Gastroesophageal sphincter (tissue), 4 donors: Measurements from ENCODE around the gene ANKS1B. TPM values are rescaled to one million over a fixed set of nuclear protein-coding genes. Genes with fewer than 3 reads are reported as not detected.

Experiments used
- ATAC-seq: fragments of 150-250 bp; one replicate; pipeline ENCODE4 v1.9.1; 2016; ENCODE audit warnings: mild to moderate bottlenecking, moderate library complexity
- H3K27ac ChIP-seq, 4 donors: fragments of 200-600 bp; sonication (generic) in 3 of 4; 1 replicate in 3 of 4; 2 replicates in 1 of 4; pipeline ENCODE4 v1.5.1; 2016 to 2019
- H3K27me3 ChIP-seq: fragments of 200-600 bp; sonication (generic); one replicate; pipeline ENCODE4 v1.5.1; 2019
- H3K36me3 ChIP-seq, 2 donors: fragments of 200-600 bp; sonication (generic); one replicate each; pipeline ENCODE4 v1.5.1; 2019; ENCODE audit warnings: control low read depth in 1 of 2
- H3K4me1 ChIP-seq, 3 donors: fragments of 200-600 bp; sonication (generic); 1 replicate in 2 of 3; 2 replicates in 1 of 3; pipeline ENCODE4 v1.5.1; 2016 to 2019; ENCODE audit warnings: control low read depth in 2 of 3
- H3K4me3 ChIP-seq, 2 donors: fragments of 200-600 bp; sonication (generic); one replicate each; pipeline ENCODE4 v1.5.1; 2019; ENCODE audit warnings: mild to moderate bottlenecking in 1 of 2, moderate library complexity in 1 of 2
- H3K9me3 ChIP-seq, 3 donors: fragments of 200-600 bp; sonication (generic); one replicate each; pipeline ENCODE4 v1.5.1; 2017 to 2019; ENCODE audit warnings: control low read depth in 2 of 3
- EP300 ChIP-seq: sonication (generic); formaldehyde crosslinking; IDR thresholded peaks from one replicate; pipeline ENCODE4 v1.6.1; 2017; ENCODE audit warnings: antibody characterized with exemption, mild to moderate bottlenecking
- POLR2A ChIP-seq, 2 donors: fragments of 450-650 bp; IDR thresholded peaks; one replicate each; pipeline ENCODE4 v1.6.1; 2017; ENCODE audit warnings: antibody characterized with exemption in 2 of 2, mild to moderate bottlenecking in 2 of 2, moderate library complexity in 1 of 2
- POLR2AphosphoS5 ChIP-seq: sonication (generic); formaldehyde crosslinking; IDR thresholded peaks from one replicate; pipeline ENCODE4 v1.6.1; 2017; ENCODE audit warnings: antibody characterized with exemption
- WGBS, 2 donors: methylation state at CpG; one replicate each; pipeline ENCODE4 v1.1.5; 2018; ENCODE audit warnings: low coverage in 1 of 2; 5-methylcytosine and 5-hydroxymethylcytosine counted together
- total RNA-seq, 4 donors: library from RNA; depleted of rRNA; stranded (reverse); fragments of >200 nt; gene quantifications; one replicate each; pipeline ENCODE4 v1.1.0, GENCODE V29; 2016
- TF ChIP-seq, protein P1 (sequence below), 4 experiments: fragments of 200-600 bp in 2 of 4; fragments of 450-650 bp in 2 of 4; sonication (generic) in 1 of 4; IDR thresholded peaks; one replicate each; pipeline ENCODE4 v1.5.1; 2017 to 2019; ENCODE audit warnings: antibody characterized with exemption in 4 of 4, mild to moderate bottlenecking in 2 of 4, moderate library complexity in 2 of 4

The ANKS1B gene
- total RNA-seq, 4 donors from 2014 or later: 9.9 to 31.1 (median 21.4) TPM

- WGBS, 2 donors: 86 to 93% methylated on average over 1 to 3 of the region's 3 CpGs
- Histone ChIP-seq H3K4me1 (no peaks in the 10 kb centered on the region), H3K9me3 (peaks cover 0 to 15% (median 0%) of the 10 kb centered on the region in 3 donors), H3K27ac (no peak overlapping the region), H3K27me3 (no peaks in the 10 kb centered on the region), H3K4me3 (no peak overlapping the region), H3K36me3 (no peaks in the 10 kb centered on the region)
- TF ChIP-seq, protein P1, sequence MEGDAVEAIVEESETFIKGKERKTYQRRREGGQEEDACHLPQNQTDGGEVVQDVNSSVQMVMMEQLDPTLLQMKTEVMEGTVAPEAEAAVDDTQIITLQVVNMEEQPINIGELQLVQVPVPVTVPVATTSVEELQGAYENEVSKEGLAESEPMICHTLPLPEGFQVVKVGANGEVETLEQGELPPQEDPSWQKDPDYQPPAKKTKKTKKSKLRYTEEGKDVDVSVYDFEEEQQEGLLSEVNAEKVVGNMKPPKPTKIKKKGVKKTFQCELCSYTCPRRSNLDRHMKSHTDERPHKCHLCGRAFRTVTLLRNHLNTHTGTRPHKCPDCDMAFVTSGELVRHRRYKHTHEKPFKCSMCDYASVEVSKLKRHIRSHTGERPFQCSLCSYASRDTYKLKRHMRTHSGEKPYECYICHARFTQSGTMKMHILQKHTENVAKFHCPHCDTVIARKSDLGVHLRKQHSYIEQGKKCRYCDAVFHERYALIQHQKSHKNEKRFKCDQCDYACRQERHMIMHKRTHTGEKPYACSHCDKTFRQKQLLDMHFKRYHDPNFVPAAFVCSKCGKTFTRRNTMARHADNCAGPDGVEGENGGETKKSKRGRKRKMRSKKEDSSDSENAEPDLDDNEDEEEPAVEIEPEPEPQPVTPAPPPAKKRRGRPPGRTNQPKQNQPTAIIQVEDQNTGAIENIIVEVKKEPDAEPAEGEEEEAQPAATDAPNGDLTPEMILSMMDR (IDR thresholded peaks at IDR 0.05): no peak
- TF ChIP-seq POLR2A (IDR thresholded peaks at IDR 0.05) (no peak), EP300 (no peak), POLR2AphosphoS5 (no peak)
- no peak for ATAC-seq
These were observed 275.6 kb downstream of the ANKS1B start for GRCh38 chr12:99709116-99709515.

GRCh38 chr12:99707883-99708282 is 276.9 kb downstream of the ANKS1B start:
- no peaks in the 10 kb centered on the region for H3K27me3 ChIP-seq
- no peak for TF ChIP-seq POLR2A (IDR thresholded peaks at IDR 0.05)
- H3K9me3 ChIP-seq: peaks cover 0 to 3% (median 0%) of the 10 kb centered on the region in 3 donors
- H3K27ac ChIP-seq: no peak overlapping the region
- no peaks in the 10 kb centered on the region for H3K36me3 ChIP-seq
- no peak overlapping the region for H3K4me3 ChIP-seq
- 87 to 100% methylated on average over 1 to 2 of the region's 2 CpGs for WGBS, 2 donors
- no peak for ATAC-seq
- H3K4me1 ChIP-seq: no peaks in the 10 kb centered on the region

DNA sequence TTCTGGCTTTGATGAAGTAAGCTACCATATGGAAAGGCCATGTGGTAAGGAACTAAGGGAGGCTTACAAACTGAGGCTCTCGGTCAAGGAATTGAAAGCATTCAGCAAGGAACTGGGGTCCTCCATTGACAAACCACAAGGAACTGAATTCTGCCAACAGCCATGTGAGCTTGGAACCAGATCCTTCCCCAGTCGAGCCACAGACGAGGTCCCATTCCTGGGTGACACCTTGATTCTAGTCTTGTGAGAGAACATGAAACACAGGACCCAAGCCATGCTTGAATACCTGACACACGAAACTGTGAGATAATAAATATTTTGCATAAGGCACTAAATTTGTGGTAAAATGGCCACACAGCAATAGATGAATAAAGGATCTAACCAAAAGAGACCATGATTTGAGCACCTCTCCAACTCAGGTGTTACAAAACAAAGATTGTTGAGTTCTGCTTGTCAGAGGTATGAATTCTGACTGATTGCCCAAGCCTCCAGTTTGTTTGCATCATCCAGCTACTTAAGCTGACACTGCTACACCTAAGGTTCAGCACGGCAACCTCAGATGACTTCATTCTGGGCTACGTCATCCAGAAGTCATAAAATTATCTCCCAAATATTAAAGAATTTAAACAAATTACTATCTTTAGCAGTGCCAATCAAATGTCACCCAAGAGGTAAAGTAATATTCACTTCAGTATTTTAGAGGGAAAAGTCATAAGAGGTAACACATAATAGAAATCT is 277.8 kb downstream of the ANKS1B start:
- no peaks in the 10 kb centered on the region for H3K4me1 ChIP-seq
- 91 to 93% methylated on average over 5 to 6 of the region's 6 CpGs for WGBS, 2 donors
- no peak for TF ChIP-seq POLR2A (IDR thresholded peaks at IDR 0.05)
- TF ChIP-seq, protein P1 (IDR thresholded peaks at IDR 0.05): no peak
- no peak for TF ChIP-seq EP300
- no peak for TF ChIP-seq POLR2AphosphoS5
- no peaks in the 10 kb centered on the region for H3K9me3 ChIP-seq
- no peaks in the 10 kb centered on the region for H3K36me3 ChIP-seq
- H3K4me3 ChIP-seq: no peak overlapping the region
- ATAC-seq: no peak
- no peak overlapping the region for H3K27ac ChIP-seq
- H3K27me3 ChIP-seq: no peaks in the 10 kb centered on the region

DNA sequence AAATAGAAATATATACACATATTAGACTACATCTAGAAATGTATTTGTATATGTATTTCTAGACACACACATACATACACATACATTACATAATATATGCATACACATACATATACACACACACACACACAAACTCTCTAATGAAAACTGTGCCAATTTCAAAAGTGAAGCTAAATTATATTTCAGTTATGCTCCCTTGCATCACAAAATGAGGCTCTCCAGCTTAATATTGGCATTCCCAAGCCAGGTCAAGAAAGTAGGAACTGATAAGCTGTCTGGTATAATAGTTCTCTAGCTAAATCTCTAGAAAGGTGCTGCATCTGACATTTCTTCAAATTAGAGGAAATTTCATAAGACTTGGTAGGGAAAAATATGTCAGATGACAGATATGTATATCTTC is 280.3 kb downstream of the ANKS1B start:
- TF ChIP-seq POLR2AphosphoS5: no peak
- Histone ChIP-seq H3K4me3 (no peak overlapping the region), H3K27me3 (no peaks in the 10 kb centered on the region), H3K27ac (no peak overlapping the region), H3K4me1 (no peaks in the 10 kb centered on the region), H3K9me3 (no peaks in the 10 kb centered on the region), H3K36me3 (no peaks in the 10 kb centered on the region)
- ATAC-seq: no peak

- no peak for TF ChIP-seq POLR2AphosphoS5
- TF ChIP-seq, protein P1 (IDR thresholded peaks at IDR 0.05): no peak
- no peak for TF ChIP-seq EP300
- TF ChIP-seq POLR2A (IDR thresholded peaks at IDR 0.05): no peak
- Histone ChIP-seq H3K9me3 (no peaks in the 10 kb centered on the region), H3K36me3 (no peaks in the 10 kb centered on the region), H3K27me3 (no peaks in the 10 kb centered on the region), H3K4me1 (no peaks in the 10 kb centered on the region), H3K4me3 (no peak overlapping the region), H3K27ac (no peak overlapping the region)
- ATAC-seq: no peak
- WGBS, 2 donors: 33 to 58% methylated on average over 1 of the region's 1 CpG
These were observed 280.7 kb downstream of the ANKS1B start for GRCh38 chr12:99704036-99704435.

GRCh38 chr12:99700032-99700431 is 284.7 kb downstream of the ANKS1B start:
- Histone ChIP-seq H3K27ac (no peak overlapping the region), H3K36me3 (no peaks in the 10 kb centered on the region), H3K9me3 (no peaks in the 10 kb centered on the region), H3K27me3 (no peaks in the 10 kb centered on the region), H3K4me1 (no peaks in the 10 kb centered on the region), H3K4me3 (no peak overlapping the region)
- no peak for ATAC-seq
- TF ChIP-seq POLR2A (IDR thresholded peaks at IDR 0.05) (no peak), POLR2AphosphoS5 (no peak), EP300 (no peak)
- TF ChIP-seq, protein P1 (IDR thresholded peaks at IDR 0.05): no peak
